Panc1 (cell line): ENCODE measurements around the gene GFM1. TPM values are rescaled to one million over a fixed set of nuclear protein-coding genes. Genes with fewer than 3 reads are reported as not detected.

ENCODE experiments used
- ATAC-seq: fragments of 200-7000 bp; cut with Tn5 transposase; 2 replicates; pipeline ENCODE4 v1.9.1; 2020; ENCODE audit warnings: mild to moderate bottlenecking, moderate library complexity
- BruUV-seq: library from RNA; stranded (reverse); fragments of 400-500 nt; replicated peaks from 2 replicates; lab custom pipeline; 2021; lab: Mats Ljungman, UMichigan
- CTCF ChIA-PET: fragments of 300-600 bp; sonication (Branson Sonifier 250); formaldehyde crosslinking; loops from one replicate; lab custom pipeline; 2022; ENCODE audit warnings: antibody characterized with exemption; lab: Charles Lee
- POLR2A ChIA-PET: fragments of 300-600 bp; sonication (Branson Sonifier 250); formaldehyde crosslinking; loops from one replicate; lab custom pipeline; 2022; ENCODE audit warnings: antibody characterized with exemption; lab: Charles Lee
- DNase-seq: peaks from one replicate; pipeline ENCODE4 v3.0.0-alpha.2; 2010; ENCODE audit warnings: low read depth, low spot score
- H3K27ac ChIP-seq: 2 replicates; pipeline ENCODE4 v1.5.1; 2011; ENCODE audit warnings: mild to moderate bottlenecking, low read length, inconsistent platforms
- H3K27me3 ChIP-seq: fragments of 200-500 bp; sonication (Bioruptor generic); 2 replicates; pipeline ENCODE4 v1.6.0; 2014; ENCODE audit warnings: low read length, inconsistent platforms; ENCODE audit not compliant: control insufficient read depth, insufficient read depth
- H3K36me3 ChIP-seq: fragments of 200-500 bp; sonication (Bioruptor generic); 2 replicates; pipeline ENCODE4 v1.5.1; 2014; ENCODE audit warnings: inconsistent platforms, mild to moderate bottlenecking, low read length, moderate library complexity; ENCODE audit not compliant: control insufficient read depth, insufficient read depth
- H3K4me1 ChIP-seq: 2 replicates; pipeline ENCODE4 v1.5.1; 2011; ENCODE audit warnings: inconsistent platforms, mild to moderate bottlenecking, low read length, moderate library complexity; ENCODE audit not compliant: control insufficient read depth, insufficient read depth
- H3K4me3 ChIP-seq, 2 experiments: 2 replicates each; pipeline ENCODE4 v1.5.1; 2011 to 2012; ENCODE audit warnings: low read depth in 2 of 2, low read length in 2 of 2, mild to moderate bottlenecking in 2 of 2, inconsistent platforms in 1 of 2, moderate library complexity in 1 of 2
- H3K9me3 ChIP-seq: fragments of 200-500 bp; sonication (Bioruptor generic); 2 replicates; pipeline ENCODE4 v1.5.1; 2014; ENCODE audit warnings: low read depth, mild to moderate bottlenecking, inconsistent platforms, low read length, moderate library complexity; ENCODE audit not compliant: control insufficient read depth, insufficient read depth
- POLR2AphosphoS5 ChIP-seq: IDR thresholded peaks from 2 replicates; pipeline ENCODE4 v1.6.1; 2012; ENCODE audit warnings: mild to moderate bottlenecking, low read depth, low read length, moderate library complexity
- SIN3A ChIP-seq: IDR thresholded peaks from 2 replicates; pipeline ENCODE4 v1.6.1; 2012; ENCODE audit warnings: low read depth, mild to moderate bottlenecking, low read length, moderate library complexity, borderline replicate concordance; ENCODE audit not compliant: insufficient read depth
- TCF7L2 ChIP-seq: IDR thresholded peaks from 2 replicates; pipeline ENCODE4 v1.6.1; 2011; ENCODE audit warnings: mild to moderate bottlenecking, low read depth, low read length, inconsistent platforms
- in situ Hi-C: cut with HindIII; loops from 2 replicates; pipeline ENCODE4 v1.10.0; 2016; ENCODE audit warnings: low sequenced_read_pairs, low pct_unique_long_range_greater_than_20kb
- intact Hi-C: fragments of 100-400 bp; cut with micrococcal nuclease; formaldehyde crosslinking; loops from one replicate; pipeline ENCODE4 v1.10.0; 2022; ENCODE audit not compliant: unreplicated experiment
- total RNA-seq: library from RNA; stranded (reverse); gene quantifications from one replicate; pipeline ENCODE4 v1.2.1, GENCODE V29; 2021; ENCODE audit not compliant: unreplicated experiment
- TF ChIP-seq, protein P1 (sequence below): fragments of 450-650 bp; IDR thresholded peaks from 2 replicates; pipeline ENCODE4 v1.5.1; 2017; ENCODE audit warnings: mild to moderate bottlenecking
- TF ChIP-seq, protein P2 (sequence below), 2 experiments: IDR thresholded peaks; 2 replicates each; pipeline ENCODE4 v1.6.1; 2011 to 2012; ENCODE audit warnings: low read depth in 2 of 2, control low read depth in 1 of 2, low read length in 1 of 2, mild to moderate bottlenecking in 1 of 2, moderate library complexity in 1 of 2; ENCODE audit not compliant: insufficient read depth in 1 of 2

GFM1 gene
- total RNA-seq, 1 experiment from 2014 or later, result 59.3 TPM

DNA sequence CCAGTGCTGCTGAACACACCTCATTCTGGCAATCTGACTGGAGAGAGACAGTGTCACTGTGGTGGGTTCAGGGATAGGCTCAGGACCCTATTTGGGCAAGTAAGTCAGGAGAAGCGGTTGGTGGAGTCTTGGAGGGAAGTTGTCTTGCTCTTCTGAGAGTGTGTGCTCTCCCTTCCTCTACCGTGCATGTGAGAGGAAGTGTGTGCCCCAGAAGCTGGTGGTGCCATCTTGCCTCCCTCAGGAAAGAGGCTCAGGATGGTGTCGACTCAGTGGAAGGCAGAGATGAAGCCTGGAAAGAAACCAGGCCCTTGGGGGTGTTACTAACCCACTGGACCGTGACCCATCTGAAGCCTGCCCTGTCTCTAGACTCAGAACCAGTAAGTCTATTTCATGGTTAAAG lies 94.8 kb downstream of the GFM1 start:
- Histone ChIP-seq H3K27ac (0 out of 2 replicates have a peak overlapping the region, but pooled peaks have one; percentile 15), H3K4me1 (no peaks in the 10 kb centered on the region), H3K36me3 (no peaks in the 10 kb centered on the region), H3K4me3 (no peak overlapping the region), H3K27me3 (no peaks in the 10 kb centered on the region), H3K9me3 (peaks cover 5% of the 10 kb centered on the region; the same call in 1 of the 2 replicates)
- TF ChIP-seq TCF7L2 (no peak), POLR2AphosphoS5 (no peak), SIN3A (no peak)
- TF ChIP-seq, protein P1, sequence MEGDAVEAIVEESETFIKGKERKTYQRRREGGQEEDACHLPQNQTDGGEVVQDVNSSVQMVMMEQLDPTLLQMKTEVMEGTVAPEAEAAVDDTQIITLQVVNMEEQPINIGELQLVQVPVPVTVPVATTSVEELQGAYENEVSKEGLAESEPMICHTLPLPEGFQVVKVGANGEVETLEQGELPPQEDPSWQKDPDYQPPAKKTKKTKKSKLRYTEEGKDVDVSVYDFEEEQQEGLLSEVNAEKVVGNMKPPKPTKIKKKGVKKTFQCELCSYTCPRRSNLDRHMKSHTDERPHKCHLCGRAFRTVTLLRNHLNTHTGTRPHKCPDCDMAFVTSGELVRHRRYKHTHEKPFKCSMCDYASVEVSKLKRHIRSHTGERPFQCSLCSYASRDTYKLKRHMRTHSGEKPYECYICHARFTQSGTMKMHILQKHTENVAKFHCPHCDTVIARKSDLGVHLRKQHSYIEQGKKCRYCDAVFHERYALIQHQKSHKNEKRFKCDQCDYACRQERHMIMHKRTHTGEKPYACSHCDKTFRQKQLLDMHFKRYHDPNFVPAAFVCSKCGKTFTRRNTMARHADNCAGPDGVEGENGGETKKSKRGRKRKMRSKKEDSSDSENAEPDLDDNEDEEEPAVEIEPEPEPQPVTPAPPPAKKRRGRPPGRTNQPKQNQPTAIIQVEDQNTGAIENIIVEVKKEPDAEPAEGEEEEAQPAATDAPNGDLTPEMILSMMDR, result no peak
- TF ChIP-seq, protein P2, sequence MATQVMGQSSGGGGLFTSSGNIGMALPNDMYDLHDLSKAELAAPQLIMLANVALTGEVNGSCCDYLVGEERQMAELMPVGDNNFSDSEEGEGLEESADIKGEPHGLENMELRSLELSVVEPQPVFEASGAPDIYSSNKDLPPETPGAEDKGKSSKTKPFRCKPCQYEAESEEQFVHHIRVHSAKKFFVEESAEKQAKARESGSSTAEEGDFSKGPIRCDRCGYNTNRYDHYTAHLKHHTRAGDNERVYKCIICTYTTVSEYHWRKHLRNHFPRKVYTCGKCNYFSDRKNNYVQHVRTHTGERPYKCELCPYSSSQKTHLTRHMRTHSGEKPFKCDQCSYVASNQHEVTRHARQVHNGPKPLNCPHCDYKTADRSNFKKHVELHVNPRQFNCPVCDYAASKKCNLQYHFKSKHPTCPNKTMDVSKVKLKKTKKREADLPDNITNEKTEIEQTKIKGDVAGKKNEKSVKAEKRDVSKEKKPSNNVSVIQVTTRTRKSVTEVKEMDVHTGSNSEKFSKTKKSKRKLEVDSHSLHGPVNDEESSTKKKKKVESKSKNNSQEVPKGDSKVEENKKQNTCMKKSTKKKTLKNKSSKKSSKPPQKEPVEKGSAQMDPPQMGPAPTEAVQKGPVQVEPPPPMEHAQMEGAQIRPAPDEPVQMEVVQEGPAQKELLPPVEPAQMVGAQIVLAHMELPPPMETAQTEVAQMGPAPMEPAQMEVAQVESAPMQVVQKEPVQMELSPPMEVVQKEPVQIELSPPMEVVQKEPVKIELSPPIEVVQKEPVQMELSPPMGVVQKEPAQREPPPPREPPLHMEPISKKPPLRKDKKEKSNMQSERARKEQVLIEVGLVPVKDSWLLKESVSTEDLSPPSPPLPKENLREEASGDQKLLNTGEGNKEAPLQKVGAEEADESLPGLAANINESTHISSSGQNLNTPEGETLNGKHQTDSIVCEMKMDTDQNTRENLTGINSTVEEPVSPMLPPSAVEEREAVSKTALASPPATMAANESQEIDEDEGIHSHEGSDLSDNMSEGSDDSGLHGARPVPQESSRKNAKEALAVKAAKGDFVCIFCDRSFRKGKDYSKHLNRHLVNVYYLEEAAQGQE (IDR thresholded peaks at IDR 0.05; ENCODE audit: insufficient read depth in 1 of 2, low read depth in 2 of 2, low read length in 1 of 2), result no peak
- no peak for ATAC-seq
- CTCF ChIA-PET, result no interaction called here
- POLR2A ChIA-PET, result interaction anchor here (0.5 kb wide), 1 partner anchor 59 kb away, joined by 4 read pairs; no protein-coding TSS in a partner anchor
- intact Hi-C loops (no loop called here), in situ Hi-C loops (no loop called here)
- DNase-seq, result no peak
- BruUV-seq, result no TSS peak

DNA sequence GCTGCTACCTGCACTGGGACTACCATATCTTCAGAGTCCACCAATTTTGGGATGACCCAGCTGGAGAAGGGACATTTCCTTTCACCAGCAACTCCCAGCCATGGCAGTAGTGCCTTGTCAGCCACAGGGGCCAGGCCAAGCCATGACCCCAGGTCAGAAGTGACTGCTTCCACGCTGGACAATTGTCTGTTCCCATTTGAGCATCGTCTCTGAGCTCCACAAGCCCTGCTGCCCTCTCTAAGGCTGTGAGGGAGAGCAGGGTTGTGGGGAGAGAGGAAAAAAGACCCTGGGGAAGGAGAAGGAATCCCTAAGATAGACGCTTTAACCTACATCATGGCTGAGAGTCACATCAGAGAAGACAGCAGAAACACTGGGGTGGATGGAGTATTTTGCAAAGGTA lies 95.3 kb downstream of the GFM1 start:
- no TSS peak for BruUV-seq
- Histone ChIP-seq H3K9me3 (peaks cover 5% of the 10 kb centered on the region; the same call in 1 of the 2 replicates), H3K4me3 (no peak overlapping the region), H3K27me3 (no peaks in the 10 kb centered on the region), H3K36me3 (no peaks in the 10 kb centered on the region), H3K27ac (0 out of 2 replicates have a peak overlapping the region, but pooled peaks have one; percentile 15), H3K4me1 (no peaks in the 10 kb centered on the region)
- in situ Hi-C loops (no loop called here), intact Hi-C loops (no loop called here)
- no peak for TF ChIP-seq SIN3A
- TF ChIP-seq, protein P2 (IDR thresholded peaks at IDR 0.05; ENCODE audit: insufficient read depth in 1 of 2, low read depth in 2 of 2, low read length in 1 of 2), result no peak
- DNase-seq, result no peak
- POLR2A ChIA-PET, result interaction anchor here (0.5 kb wide), 1 partner anchor 60 kb away, joined by 4 read pairs; no protein-coding TSS in a partner anchor
- no peak for ATAC-seq
- CTCF ChIA-PET, result no interaction called here

Other genes starting within 250 kb of the GFM1 start
- 51.4 TPM for gene MLF1, start 73.3 kb upstream of the GFM1 start, total RNA-seq
- gene LXN, start 28.1 kb downstream of the GFM1 start, total RNA-seq, result 301 TPM
- gene RARRES1, start 87.9 kb downstream of the GFM1 start, total RNA-seq, result 1.3 TPM
- gene MFSD1, start 157.5 kb downstream of the GFM1 start, total RNA-seq, result 50.7 TPM